Measurements from ENCODE around the gene CYSRT1. TPM values are rescaled to one million over a fixed set of nuclear protein-coding genes. Genes with fewer than 3 reads are reported as not detected.
"Not testable (repeated sequence)": the region's sequence is repeated elsewhere in the genome, so short reads cannot be mapped to it uniquely, and the experiment has no call there.

CYSRT1 gene
- total RNA-seq, 1 donor from 2014 or later = 0.42 TPM

- DNase-seq (ENCODE audit: low spot score) = no peak
These were observed 10.7 kb downstream of the CYSRT1 start for GRCh38 chr9:137235424-137236237.

GRCh38 chr9:137236238-137236935 is 11.4 kb downstream of the CYSRT1 start:
- peak; percentile 93 for DNase-seq (ENCODE audit: low spot score)

GRCh38 chr9:137236936-137237421 is 12.0 kb downstream of the CYSRT1 start:
- DNase-seq (ENCODE audit: low spot score) = no peak

GRCh38 chr9:137237759-137238726 is 13.1 kb downstream of the CYSRT1 start:
- DNase-seq (ENCODE audit: low spot score) = no peak

- not testable (repeated sequence) for DNase-seq (ENCODE audit: low spot score)
These were observed 14.7 kb downstream of the CYSRT1 start for GRCh38 chr9:137239541-137240200.

- peak; percentile 93 for DNase-seq (ENCODE audit: low spot score)
These were observed 15.4 kb downstream of the CYSRT1 start for GRCh38 chr9:137240318-137240840.

- peak; percentile 99 for DNase-seq (ENCODE audit: low spot score)
These were observed 16.0 kb downstream of the CYSRT1 start, which contains the start of gene TUBB4B for GRCh38 chr9:137240841-137241489. Gene TUBB4B (plus strand): TSS chr9:137241287. CDS start chr9:137241361, 74 bp downstream.

- DNase-seq (ENCODE audit: low spot score) = no peak
These were observed 16.7 kb downstream of the CYSRT1 start for GRCh38 chr9:137241490-137242268.

GRCh38 chr9:137242269-137243203 is 17.6 kb downstream of the CYSRT1 start:
- DNase-seq (ENCODE audit: low spot score) = no peak

- not testable (repeated sequence) for DNase-seq (ENCODE audit: low spot score)
These were observed 18.3 kb downstream of the CYSRT1 start for GRCh38 chr9:137243266-137243625.

- no peak for DNase-seq (ENCODE audit: low spot score)
These were observed 18.9 kb downstream of the CYSRT1 start for GRCh38 chr9:137243626-137244485.

GRCh38 chr9:137244486-137245449 is 19.8 kb downstream of the CYSRT1 start:
- DNase-seq (ENCODE audit: low spot score) = no peak

GRCh38 chr9:137245450-137246421 is 20.8 kb downstream of the CYSRT1 start:
- no peak for DNase-seq (ENCODE audit: low spot score)

GRCh38 chr9:137247135-137247915 is 22.4 kb downstream of the CYSRT1 start:
- DNase-seq (ENCODE audit: low spot score) = no peak
